Peyer's patch (tissue), 4 donors: ENCODE results near the gene KLHL29.

ENCODE experiments used
- POLR2A ChIP-seq, 2 donors: fragments of 450-650 bp; IDR thresholded peaks; one replicate each; pipeline ENCODE4 v1.5.1; 2017; ENCODE audit warnings: antibody characterized with exemption in 2 of 2, mild to moderate bottlenecking in 2 of 2, moderate library complexity in 2 of 2
- TF ChIP-seq, protein P1 (sequence below), 6 experiments: fragments of 450-650 bp in 4 of 6; fragments of 200-600 bp in 2 of 6; sonication (generic) in 1 of 6; IDR thresholded peaks; one replicate each; pipeline ENCODE4 v1.5.1; 2017 to 2019; ENCODE audit warnings: antibody characterized with exemption in 6 of 6, mild to moderate bottlenecking in 3 of 6, moderate library complexity in 1 of 6

GRCh38 chr2:23645230-23645808 is 260.3 kb downstream of the KLHL29 start:
- TF ChIP-seq, protein P1, sequence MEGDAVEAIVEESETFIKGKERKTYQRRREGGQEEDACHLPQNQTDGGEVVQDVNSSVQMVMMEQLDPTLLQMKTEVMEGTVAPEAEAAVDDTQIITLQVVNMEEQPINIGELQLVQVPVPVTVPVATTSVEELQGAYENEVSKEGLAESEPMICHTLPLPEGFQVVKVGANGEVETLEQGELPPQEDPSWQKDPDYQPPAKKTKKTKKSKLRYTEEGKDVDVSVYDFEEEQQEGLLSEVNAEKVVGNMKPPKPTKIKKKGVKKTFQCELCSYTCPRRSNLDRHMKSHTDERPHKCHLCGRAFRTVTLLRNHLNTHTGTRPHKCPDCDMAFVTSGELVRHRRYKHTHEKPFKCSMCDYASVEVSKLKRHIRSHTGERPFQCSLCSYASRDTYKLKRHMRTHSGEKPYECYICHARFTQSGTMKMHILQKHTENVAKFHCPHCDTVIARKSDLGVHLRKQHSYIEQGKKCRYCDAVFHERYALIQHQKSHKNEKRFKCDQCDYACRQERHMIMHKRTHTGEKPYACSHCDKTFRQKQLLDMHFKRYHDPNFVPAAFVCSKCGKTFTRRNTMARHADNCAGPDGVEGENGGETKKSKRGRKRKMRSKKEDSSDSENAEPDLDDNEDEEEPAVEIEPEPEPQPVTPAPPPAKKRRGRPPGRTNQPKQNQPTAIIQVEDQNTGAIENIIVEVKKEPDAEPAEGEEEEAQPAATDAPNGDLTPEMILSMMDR (IDR thresholded peaks at IDR 0.05): no peak
- no peak for TF ChIP-seq POLR2A (IDR thresholded peaks at IDR 0.05)
